ENCODE results near the gene HDLBP. TPM values are rescaled to one million over a fixed set of nuclear protein-coding genes. Genes with fewer than 3 reads are reported as not detected.

HDLBP gene
- total RNA-seq, 4 donors from 2014 or later, result 239 to 310 (median 273) TPM

- Histone ChIP-seq H3K36me3 (peaks cover 0 to 8% (median 0%) of the 10 kb centered on the region in 3 donors), H3K4me3 (no peak overlapping the region), H3K27me3 (no peaks in the 10 kb centered on the region), H3K4me1 (peaks cover 3 to 62% (median 6%) of the 10 kb centered on the region in 3 donors), H3K9me3 (no peaks in the 10 kb centered on the region), H3K27ac (no peak overlapping the region)
- DNase-seq, result no peak
- TF ChIP-seq POLR2A (IDR thresholded peaks at IDR 0.05) (no peak), CTCF (IDR thresholded peaks at IDR 0.05) (no peak)
- 79 to 84% methylated on average over 6 of the region's 6 CpGs for WGBS, 2 donors
- intact Hi-C loops (cut with DNase I), result no loop called here
Observed at GRCh38 chr2:241291153-241291552, 24.3 kb downstream of the HDLBP start.

GRCh38 chr2:241289597-241289996 is 25.9 kb downstream of the HDLBP start:
- H3K4me1 ChIP-seq, result peaks cover 6 to 71% (median 9%) of the 10 kb centered on the region in 3 donors
- no peaks in the 10 kb centered on the region for H3K9me3 ChIP-seq
- H3K36me3 ChIP-seq, result peaks cover 0 to 8% (median 0%) of the 10 kb centered on the region in 3 donors
- WGBS, 2 donors, result 53 to 60% methylated on average over 3 of the region's 3 CpGs
- H3K4me3 ChIP-seq, result no peak overlapping the region
- no peaks in the 10 kb centered on the region for H3K27me3 ChIP-seq
- H3K27ac ChIP-seq, result no peak overlapping the region
- intact Hi-C loops (cut with DNase I), result no loop called here
- DNase-seq, result no peak
- TF ChIP-seq POLR2A (IDR thresholded peaks at IDR 0.05) (no peak), CTCF (IDR thresholded peaks at IDR 0.05) (peak in 1 of 6 experiments; percentile 5)

GRCh38 chr2:241289053-241289452 is 26.4 kb downstream of the HDLBP start:
- no peaks in the 10 kb centered on the region for H3K27me3 ChIP-seq
- H3K4me3 ChIP-seq, result no peak overlapping the region
- H3K36me3 ChIP-seq, result peaks cover 0 to 8% (median 0%) of the 10 kb centered on the region in 3 donors
- TF ChIP-seq POLR2A (IDR thresholded peaks at IDR 0.05), result no peak
- TF ChIP-seq CTCF (IDR thresholded peaks at IDR 0.05), result no peak
- 65 to 73% methylated on average over 4 of the region's 4 CpGs for WGBS, 2 donors
- H3K4me1 ChIP-seq, result peaks cover 6 to 71% (median 9%) of the 10 kb centered on the region in 3 donors
- DNase-seq, result no peak
- no peaks in the 10 kb centered on the region for H3K9me3 ChIP-seq
- intact Hi-C loops (cut with DNase I), result no loop called here
- H3K27ac ChIP-seq, result no peak overlapping the region

GRCh38 chr2:241288324-241288888 is 27.1 kb downstream of the HDLBP start:
- Histone ChIP-seq H3K4me3 (no peak overlapping the region), H3K27ac (peak overlapping the region in 3 of 4 donors; percentile 54 to 73 (median 68)), H3K36me3 (peaks cover 0 to 8% (median 0%) of the 10 kb centered on the region in 3 donors), H3K9me3 (no peaks in the 10 kb centered on the region), H3K4me1 (peaks cover 6 to 64% (median 9%) of the 10 kb centered on the region in 3 donors), H3K27me3 (no peaks in the 10 kb centered on the region)
- WGBS, 2 donors, result 93 to 94% methylated on average over 3 of the region's 3 CpGs
- intact Hi-C loops (cut with DNase I), result no loop called here
- TF ChIP-seq POLR2A (IDR thresholded peaks at IDR 0.05) (no peak), CTCF (IDR thresholded peaks at IDR 0.05) (no peak)
- no peak for DNase-seq

- Histone ChIP-seq H3K9me3 (no peaks in the 10 kb centered on the region), H3K4me3 (no peak overlapping the region), H3K27ac (no peak overlapping the region), H3K27me3 (no peaks in the 10 kb centered on the region), H3K4me1 (peaks cover 6 to 58% (median 7%) of the 10 kb centered on the region in 3 donors), H3K36me3 (peaks cover 0 to 8% (median 0%) of the 10 kb centered on the region in 3 donors)
- DNase-seq, result no peak
- no peak for TF ChIP-seq POLR2A (IDR thresholded peaks at IDR 0.05)
- 79 to 98% methylated on average over 9 of the region's 9 CpGs for WGBS, 2 donors
- intact Hi-C loops (cut with DNase I), result no loop called here
Observed at GRCh38 chr2:241286348-241287090, 29.0 kb downstream of the HDLBP start.
